HG03108 (cell line): ENCODE measurements around the gene SRGAP1.
"Not testable (repeated sequence)": the region's sequence is repeated elsewhere in the genome, so short reads cannot be mapped to it uniquely, and the experiment has no call there.

Source experiments
- ATAC-seq: cut with Tn5 transposase; IDR thresholded peaks from one replicate; pipeline ENCODE4 v1.9.1; 2021; ENCODE audit warnings: moderate library complexity; ENCODE audit not compliant: unreplicated experiment

Gene SRGAP1

GRCh38 chr12:63865448-63865847 is 20.9 kb downstream of the SRGAP1 start:
- no peak for ATAC-seq

- no peak for ATAC-seq
Measured at GRCh38 chr12:63867053-63867452, 22.6 kb downstream of the SRGAP1 start.

- no peak for ATAC-seq
Measured at GRCh38 chr12:63869656-63870055, 25.2 kb downstream of the SRGAP1 start.

GRCh38 chr12:63870838-63871237 is 26.3 kb downstream of the SRGAP1 start:
- ATAC-seq = no peak

- no peak for ATAC-seq
Measured at GRCh38 chr12:63874897-63875480, 30.5 kb downstream of the SRGAP1 start.

- ATAC-seq = no peak
Measured at GRCh38 chr12:63875703-63876102, 31.2 kb downstream of the SRGAP1 start.

- ATAC-seq = no peak
Measured at GRCh38 chr12:63876980-63877379, 32.5 kb downstream of the SRGAP1 start.

- no peak for ATAC-seq
Measured at GRCh38 chr12:63877693-63878092, 33.2 kb downstream of the SRGAP1 start.

GRCh38 chr12:63880235-63880634 is 35.7 kb downstream of the SRGAP1 start:
- ATAC-seq = not testable (repeated sequence)

GRCh38 chr12:63880742-63881263 is 36.3 kb downstream of the SRGAP1 start:
- ATAC-seq = no peak

GRCh38 chr12:63882844-63883243 is 38.3 kb downstream of the SRGAP1 start:
- ATAC-seq = no peak

- no peak for ATAC-seq
Measured at GRCh38 chr12:63885401-63885800, 40.9 kb downstream of the SRGAP1 start.

- no peak for ATAC-seq
Measured at GRCh38 chr12:63888908-63889635, 44.6 kb downstream of the SRGAP1 start.

- no peak for ATAC-seq
Measured at GRCh38 chr12:63889721-63890509, 45.4 kb downstream of the SRGAP1 start.

GRCh38 chr12:63893170-63893569 is 48.7 kb downstream of the SRGAP1 start:
- ATAC-seq = no peak

- no peak for ATAC-seq
Measured at GRCh38 chr12:63894132-63894531, 49.6 kb downstream of the SRGAP1 start.

- ATAC-seq = no peak
Measured at GRCh38 chr12:63895841-63896240, 51.3 kb downstream of the SRGAP1 start.

- no peak for ATAC-seq
Measured at GRCh38 chr12:63897931-63898330, 53.4 kb downstream of the SRGAP1 start.

- no peak for ATAC-seq
Measured at GRCh38 chr12:63898764-63899337, 54.4 kb downstream of the SRGAP1 start.

GRCh38 chr12:63899396-63899795 is 54.9 kb downstream of the SRGAP1 start:
- no peak for ATAC-seq
